H9 (cell line): ENCODE results near the gene SCAMP5. TPM values are rescaled to one million over a fixed set of nuclear protein-coding genes. Genes with fewer than 3 reads are reported as not detected.

Source experiments
- DNase-seq: peaks from one replicate; pipeline ENCODE4 v3.0.0-alpha.2; 2017
- H2AFZ ChIP-seq: one replicate; pipeline ENCODE4 v1.6.1; 2013; ENCODE audit warnings: mild to moderate bottlenecking, low read length, control low read depth, moderate library complexity
- H2AK5ac ChIP-seq: 2 replicates; pipeline ENCODE4 v1.6.1; 2013; ENCODE audit warnings: low read length, control low read depth, mixed read lengths; ENCODE audit not compliant: insufficient read length
- H2BK120ac ChIP-seq: one replicate; pipeline ENCODE4 v1.6.1; 2013; ENCODE audit warnings: low read depth, mild to moderate bottlenecking, low read length, control low read depth, inconsistent platforms; ENCODE audit not compliant: poor library complexity, severe bottlenecking
- H2BK12ac ChIP-seq: 2 replicates; pipeline ENCODE4 v1.6.1; 2013; ENCODE audit warnings: low read length, control low read depth, mixed read lengths, low read depth; ENCODE audit not compliant: insufficient read length
- H2BK15ac ChIP-seq: 2 replicates; pipeline ENCODE4 v1.6.1; 2013; ENCODE audit warnings: low read depth, low read length, control low read depth
- H2BK20ac ChIP-seq: one replicate; pipeline ENCODE4 v1.6.1; 2013; ENCODE audit warnings: low read depth, mild to moderate bottlenecking, low read length, control low read depth, inconsistent platforms; ENCODE audit not compliant: poor library complexity, severe bottlenecking
- H2BK5ac ChIP-seq: 2 replicates; pipeline ENCODE4 v1.6.1; 2013; ENCODE audit warnings: low read length, control low read depth, mixed read lengths; ENCODE audit not compliant: insufficient read length
- H3K14ac ChIP-seq: 2 replicates; pipeline ENCODE4 v1.6.1; 2013; ENCODE audit warnings: low read length, control low read depth; ENCODE audit not compliant: insufficient read depth
- H3K18ac ChIP-seq: 2 replicates; pipeline ENCODE4 v1.6.1; 2013; ENCODE audit warnings: low read depth, mild to moderate bottlenecking, mixed read lengths, low read length, control low read depth; ENCODE audit not compliant: insufficient read length
- H3K23ac ChIP-seq: 2 replicates; pipeline ENCODE4 v1.6.1; 2013; ENCODE audit warnings: low read length, control low read depth, mixed read lengths, low read depth; ENCODE audit not compliant: insufficient read length
- H3K23me2 ChIP-seq: 2 replicates; pipeline ENCODE4 v1.6.1; 2013; ENCODE audit warnings: low read depth, mild to moderate bottlenecking, mixed read lengths, low read length, control low read depth; ENCODE audit not compliant: insufficient read length, poor library complexity, severe bottlenecking
- H3K27ac ChIP-seq: 2 replicates; pipeline ENCODE4 v1.5.1; 2013; ENCODE audit warnings: low read length, control low read depth, mixed read lengths, low read depth; ENCODE audit not compliant: insufficient read length
- H3K27me3 ChIP-seq: 2 replicates; pipeline ENCODE4 v1.6.1; 2013; ENCODE audit warnings: low read length, control low read depth, inconsistent platforms; ENCODE audit not compliant: insufficient read depth
- H3K4ac ChIP-seq: 2 replicates; pipeline ENCODE4 v1.6.1; 2013; ENCODE audit warnings: low read depth, mild to moderate bottlenecking, control low read depth, inconsistent platforms, low read length, moderate library complexity
- H3K4me1 ChIP-seq: 2 replicates; pipeline ENCODE4 v1.6.1; 2013; ENCODE audit warnings: low read length, control low read depth, inconsistent platforms; ENCODE audit not compliant: insufficient read depth
- H3K4me2 ChIP-seq: 2 replicates; pipeline ENCODE4 v1.6.1; 2013; ENCODE audit warnings: low read length, control low read depth, mixed read lengths; ENCODE audit not compliant: insufficient read length, insufficient read depth
- H3K56ac ChIP-seq: 2 replicates; pipeline ENCODE4 v1.6.1; 2013; ENCODE audit warnings: low read depth, mild to moderate bottlenecking, mixed read lengths, low read length, control low read depth; ENCODE audit not compliant: insufficient read length
- H3K79me1 ChIP-seq: 2 replicates; pipeline ENCODE4 v1.6.1; 2013; ENCODE audit warnings: low read depth, mild to moderate bottlenecking, moderate library complexity, low read length, control low read depth, inconsistent platforms; ENCODE audit not compliant: insufficient read depth, poor library complexity, severe bottlenecking
- H3K79me2 ChIP-seq: 2 replicates; pipeline ENCODE4 v1.6.1; 2013; ENCODE audit warnings: low read length, control low read depth, inconsistent platforms; ENCODE audit not compliant: insufficient read depth
- H3K9ac ChIP-seq: 2 replicates; pipeline ENCODE4 v1.6.1; 2013; ENCODE audit warnings: low read length, control low read depth, mixed read lengths; ENCODE audit not compliant: insufficient read length; ENCODE audit errors: extremely low read depth
- H3K9me3 ChIP-seq: one replicate; pipeline ENCODE4 v1.6.1; 2013; ENCODE audit warnings: low read depth, low read length, inconsistent platforms; ENCODE audit not compliant: control insufficient read depth
- H3T11ph ChIP-seq: one replicate; pipeline ENCODE4 v1.6.1; 2013; ENCODE audit warnings: mild to moderate bottlenecking, low read length, control low read depth, inconsistent platforms
- H4K20me1 ChIP-seq: one replicate; pipeline ENCODE4 v1.6.1; 2013; ENCODE audit not compliant: control insufficient read depth, insufficient read length, insufficient read depth
- H4K5ac ChIP-seq: 2 replicates; pipeline ENCODE4 v1.6.1; 2013; ENCODE audit warnings: low read depth, mild to moderate bottlenecking, mixed read lengths, low read length, control low read depth; ENCODE audit not compliant: insufficient read length
- H4K8ac ChIP-seq: replicated peaks from 2 replicates; pipeline ENCODE4 v1.6.1; 2013; ENCODE audit warnings: low read length, control low read depth, mixed read lengths, low read depth; ENCODE audit not compliant: insufficient read length
- H4K91ac ChIP-seq: 2 replicates; pipeline ENCODE4 v1.6.1; 2013; ENCODE audit warnings: low read depth, mild to moderate bottlenecking, moderate library complexity, mixed read lengths, low read length, control low read depth; ENCODE audit not compliant: insufficient read length
- H3K27ac Mint-ChIP-seq, 3 experiments: 2 replicates in 2 of 3; 3 replicates in 1 of 3; pipeline ENCODE4 v1.8.0; 2020 to 2021; ENCODE audit warnings: mixed read lengths in 3 of 3, mild to moderate bottlenecking in 1 of 3, moderate library complexity in 1 of 3
- H3K27me3 Mint-ChIP-seq: 2 replicates; pipeline ENCODE4 v1.8.0; 2021; ENCODE audit warnings: low read depth, mild to moderate bottlenecking, moderate library complexity, mixed read lengths
- H3K36me3 Mint-ChIP-seq, 3 experiments: 2 replicates in 2 of 3; 3 replicates in 1 of 3; pipeline ENCODE4 v1.8.0; 2020 to 2021; ENCODE audit warnings: low read depth in 3 of 3, mixed read lengths in 3 of 3; ENCODE audit not compliant: insufficient read depth in 1 of 3
- H3K4me1 Mint-ChIP-seq, 2 experiments: 2 replicates each; pipeline ENCODE4 v1.8.0; 2020; ENCODE audit warnings: mixed read lengths in 2 of 2
- H3K4me3 Mint-ChIP-seq, 2 experiments: 2 replicates in 1 of 2; 3 replicates in 1 of 2; pipeline ENCODE4 v1.8.0; 2020 to 2021; ENCODE audit warnings: mild to moderate bottlenecking in 2 of 2, mixed read lengths in 2 of 2, moderate library complexity in 1 of 2
- H3K9me3 Mint-ChIP-seq, 2 experiments: 2 replicates in 1 of 2; 3 replicates in 1 of 2; pipeline ENCODE4 v1.8.0; 2020; ENCODE audit warnings: mild to moderate bottlenecking in 2 of 2, mixed read lengths in 2 of 2, moderate library complexity in 1 of 2
- WGBS: extraction: QIAGEN DNeasy Blood & Tissue Kit; methylation state at CpG from one replicate; pipeline ENCODE4 v1.1.7; 2013; ENCODE audit warnings: missing lambda C conversion rate, low lambda C conversion rate, mixed read lengths; ENCODE audit not compliant: insufficient read length; ENCODE audit errors: extremely low coverage; 5-methylcytosine and 5-hydroxymethylcytosine counted together
- total RNA-seq: library from RNA; stranded (reverse); gene quantifications from 2 replicates; pipeline ENCODE4 v1.2.1, GENCODE V29; 2021
- TF ChIP-seq, protein P1 (sequence below): fragments of 200-600 bp; sonication (generic); conservative IDR thresholded peaks from 3 replicates; pipeline ENCODE4 v1.8.0; 2021; ENCODE audit warnings: antibody characterized with exemption, mild to moderate bottlenecking

SCAMP5 gene
- total RNA-seq, 1 experiment from 2014 or later = 47.8 TPM

- Mint-ChIP-seq H3K4me3 (no peak overlapping the region), H3K4me1 (peaks cover 6 to 10% of the 10 kb centered on the region in 2 experiments; a peak in 3 of 4 replicates), H3K9me3 (peaks cover 0 to 3% of the 10 kb centered on the region in 2 experiments; a peak in 1 of 5 replicates), H3K27me3 (peaks cover 42% of the 10 kb centered on the region), H3K27ac (no peak overlapping the region), H3K36me3 (no peaks in the 10 kb centered on the region)
- Histone ChIP-seq H4K20me1 (no peaks in the 10 kb centered on the region), H3K9ac (no peak overlapping the region), H3K23ac (no peak overlapping the region), H4K91ac (no peak overlapping the region), H2BK5ac (no peak overlapping the region), H3K79me1 (no peaks in the 10 kb centered on the region), H3K9me3 (no peaks in the 10 kb centered on the region), H4K5ac (no peak overlapping the region), H2BK12ac (no peak overlapping the region), H3K14ac (no peak overlapping the region), H3K79me2 (no peaks in the 10 kb centered on the region), H3K18ac (no peak overlapping the region), H2BK20ac (no peak overlapping the region), H2AK5ac (no peak overlapping the region), H4K8ac (no peak overlapping the region), H3T11ph (no peak overlapping the region), H3K4me1 (no peaks in the 10 kb centered on the region), H2BK120ac (no peak overlapping the region), H3K56ac (no peak overlapping the region), H2BK15ac (no peak overlapping the region), H2AFZ (no peak overlapping the region), H3K27ac (no peak overlapping the region), H3K4me2 (no peak overlapping the region), H3K23me2 (no peaks in the 10 kb centered on the region), H3K27me3 (no peaks in the 10 kb centered on the region), H3K4ac (no peak overlapping the region)
- TF ChIP-seq, protein P1, sequence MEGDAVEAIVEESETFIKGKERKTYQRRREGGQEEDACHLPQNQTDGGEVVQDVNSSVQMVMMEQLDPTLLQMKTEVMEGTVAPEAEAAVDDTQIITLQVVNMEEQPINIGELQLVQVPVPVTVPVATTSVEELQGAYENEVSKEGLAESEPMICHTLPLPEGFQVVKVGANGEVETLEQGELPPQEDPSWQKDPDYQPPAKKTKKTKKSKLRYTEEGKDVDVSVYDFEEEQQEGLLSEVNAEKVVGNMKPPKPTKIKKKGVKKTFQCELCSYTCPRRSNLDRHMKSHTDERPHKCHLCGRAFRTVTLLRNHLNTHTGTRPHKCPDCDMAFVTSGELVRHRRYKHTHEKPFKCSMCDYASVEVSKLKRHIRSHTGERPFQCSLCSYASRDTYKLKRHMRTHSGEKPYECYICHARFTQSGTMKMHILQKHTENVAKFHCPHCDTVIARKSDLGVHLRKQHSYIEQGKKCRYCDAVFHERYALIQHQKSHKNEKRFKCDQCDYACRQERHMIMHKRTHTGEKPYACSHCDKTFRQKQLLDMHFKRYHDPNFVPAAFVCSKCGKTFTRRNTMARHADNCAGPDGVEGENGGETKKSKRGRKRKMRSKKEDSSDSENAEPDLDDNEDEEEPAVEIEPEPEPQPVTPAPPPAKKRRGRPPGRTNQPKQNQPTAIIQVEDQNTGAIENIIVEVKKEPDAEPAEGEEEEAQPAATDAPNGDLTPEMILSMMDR = peak; percentile 78
- WGBS = no CpG with 5 or more reads among the region's 4 CpGs
- peak; percentile 73 for DNase-seq
Observed at GRCh38 chr15:74988007-74988800, 7.2 kb upstream of the SCAMP5 start.
